Measurements from ENCODE around the gene STAT3. TPM values are rescaled to one million over a fixed set of nuclear protein-coding genes. Genes with fewer than 3 reads are reported as not detected.
A peak's percentile ranks its signal among the peaks of the same experiment; 100 is the strongest.
"Not testable (repeated sequence)": the region's sequence is repeated elsewhere in the genome, so short reads cannot be mapped to it uniquely, and the experiment has no call there.

Gene STAT3
- total RNA-seq, 1 donor from 2014 or later: 80.0 TPM

GRCh38 chr17:42317967-42318366, 70.3 kb downstream of the STAT3 start:
- DNase-seq (ENCODE audit: low read depth in 2 of 2): not testable (repeated sequence)

DNA sequence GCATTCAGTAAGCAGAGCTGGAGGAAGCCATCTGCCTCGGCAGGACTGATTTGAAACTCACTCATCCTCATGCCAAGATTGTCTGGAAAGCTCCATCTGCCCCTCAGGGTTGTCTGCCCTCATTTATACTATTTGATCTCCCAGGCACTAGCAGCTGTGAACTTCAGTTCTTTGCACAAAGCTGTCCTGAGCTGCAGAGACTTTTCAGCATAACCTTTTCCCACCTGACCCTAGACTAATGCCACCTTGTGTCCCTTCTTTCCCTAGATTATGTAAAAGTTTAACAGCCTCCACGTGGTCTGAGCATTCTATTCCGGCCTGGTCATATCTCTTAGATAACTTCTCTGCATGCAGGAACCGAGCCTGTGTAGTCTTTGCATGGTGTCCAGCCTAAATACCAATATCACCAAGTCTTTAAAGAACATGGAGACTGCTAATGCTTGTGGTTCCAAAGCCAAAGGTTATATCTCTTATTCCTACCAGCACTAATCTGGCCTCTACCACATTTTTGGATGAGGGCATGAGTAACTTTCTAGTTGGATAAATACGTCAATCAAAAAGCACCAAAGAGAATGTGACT, 70.9 kb downstream of the STAT3 start:
- no peak for DNase-seq (ENCODE audit: low read depth in 2 of 2)

DNA sequence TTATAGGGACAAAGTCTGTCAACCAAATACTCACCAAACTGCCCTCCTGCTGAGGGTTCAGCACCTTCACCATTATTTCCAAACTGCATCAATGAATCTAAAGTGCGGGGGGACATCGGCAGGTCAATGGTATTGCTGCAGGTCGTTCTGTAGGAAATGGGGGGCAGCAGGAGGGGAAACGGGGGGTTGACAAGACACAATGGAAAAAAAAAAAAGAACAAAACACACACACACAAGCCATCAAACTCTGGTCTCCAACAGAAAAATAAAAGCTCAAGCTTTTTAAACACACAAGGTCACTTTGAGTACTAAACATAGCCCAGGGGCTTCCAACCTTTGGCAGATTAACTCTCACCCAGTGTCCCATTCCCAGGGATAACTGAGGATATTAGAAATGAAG, 71.5 kb downstream of the STAT3 start:
- DNase-seq (ENCODE audit: low read depth in 2 of 2): no peak

- DNase-seq (ENCODE audit: low read depth in 2 of 2): no peak
These were observed 72.7 kb downstream of the STAT3 start for GRCh38 chr17:42315402-42316156.

- peak in 1 of 2 donors; percentile 13 for DNase-seq (ENCODE audit: low read depth in 2 of 2)
These were observed 74.3 kb downstream of the STAT3 start for GRCh38 chr17:42313773-42314566.

DNA sequence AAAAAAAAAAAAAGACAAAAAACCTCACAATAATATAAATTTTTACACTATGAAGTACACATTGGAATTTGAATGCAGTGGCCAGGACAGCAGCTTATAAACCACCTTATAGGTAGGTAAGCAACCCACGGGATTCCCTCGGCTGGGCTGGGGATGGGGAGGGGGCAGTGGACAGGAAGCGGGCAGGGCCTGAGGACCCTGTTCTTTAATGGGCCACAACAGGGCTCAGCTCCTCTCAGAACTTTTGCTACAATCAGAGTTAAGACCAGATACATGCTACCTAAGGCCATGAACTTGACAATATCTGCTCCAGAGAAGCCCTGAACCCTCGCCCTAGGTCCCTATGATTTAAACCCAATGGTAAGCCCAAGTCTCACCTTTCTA, 74.9 kb downstream of the STAT3 start:
- no peak for DNase-seq (ENCODE audit: low read depth in 2 of 2)

- peak; percentile 81 for DNase-seq (ENCODE audit: low read depth in 2 of 2)
These were observed 75.7 kb downstream of the STAT3 start for GRCh38 chr17:42312285-42313130.

DNA sequence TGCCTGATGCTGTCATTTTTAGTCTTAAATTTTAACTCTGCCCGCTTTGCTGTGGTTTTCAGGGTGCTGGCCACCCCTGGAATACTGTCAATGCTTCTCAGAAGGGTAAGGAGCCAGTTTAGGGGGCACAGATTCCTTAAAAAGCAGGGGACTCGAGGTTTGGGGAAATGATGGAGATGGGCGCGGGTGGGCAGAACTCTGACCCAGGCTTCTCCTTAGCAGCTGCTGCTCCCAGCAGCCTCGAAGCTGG, 76.3 kb downstream of the STAT3 start:
- no peak for DNase-seq (ENCODE audit: low read depth in 2 of 2)

GRCh38 chr17:42311240-42312034, 76.8 kb downstream of the STAT3 start:
- no peak for DNase-seq (ENCODE audit: low read depth in 2 of 2)

- no peak for DNase-seq (ENCODE audit: low read depth in 2 of 2)
These were observed 77.4 kb downstream of the STAT3 start for GRCh38 chr17:42310787-42311215.

- no peak for DNase-seq (ENCODE audit: low read depth in 2 of 2)
These were observed 78.1 kb downstream of the STAT3 start for GRCh38 chr17:42309986-42310786.

- DNase-seq (ENCODE audit: low read depth in 2 of 2): no peak
These were observed 79.1 kb downstream of the STAT3 start for GRCh38 chr17:42309142-42309541.

DNA sequence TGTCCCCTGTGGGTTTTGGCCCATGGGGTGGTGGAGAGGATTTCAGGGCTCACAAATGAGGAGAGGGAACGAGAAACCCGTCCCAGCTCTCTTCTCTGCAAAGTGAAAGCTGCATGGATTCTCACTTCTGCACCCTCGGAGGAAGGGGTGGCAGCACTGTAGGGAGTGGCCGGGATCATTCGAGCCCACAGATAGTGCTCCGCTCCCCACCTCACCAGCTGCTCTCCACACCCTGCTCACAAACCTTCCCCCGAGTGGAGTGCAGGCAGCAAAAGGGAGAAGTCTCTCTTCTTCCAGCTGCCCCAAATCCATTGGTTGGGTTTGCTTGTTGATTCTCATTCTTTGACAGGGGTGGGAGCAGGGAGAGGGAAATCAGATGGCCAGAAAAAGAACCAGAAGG, 79.8 kb downstream of the STAT3 start:
- DNase-seq (ENCODE audit: low read depth in 2 of 2): no peak

DNA sequence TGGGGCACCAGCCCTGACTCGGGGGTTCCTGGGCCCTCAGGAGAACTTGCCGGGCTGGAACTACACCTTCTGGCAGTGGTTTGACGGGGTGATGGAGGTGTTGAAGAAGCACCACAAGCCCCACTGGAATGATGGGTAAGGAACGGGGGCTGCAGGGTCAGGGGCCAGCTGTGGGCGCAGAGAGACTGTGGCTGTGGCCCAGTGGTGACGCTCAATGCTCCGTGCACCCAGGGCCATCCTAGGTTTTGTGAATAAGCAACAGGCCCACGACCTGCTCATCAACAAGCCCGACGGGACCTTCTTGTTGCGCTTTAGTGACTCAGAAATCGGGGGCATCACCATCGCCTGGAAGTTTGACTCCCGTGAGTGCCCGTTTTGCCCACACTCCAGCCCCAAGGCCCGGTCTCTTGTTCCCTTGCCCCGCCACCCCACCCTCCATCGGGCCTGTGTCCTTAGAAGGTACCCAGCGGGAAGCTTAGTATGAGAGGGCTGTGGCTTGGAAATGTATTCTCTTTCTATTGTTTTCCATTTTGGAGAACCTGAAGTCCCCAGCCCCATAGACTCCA, 80.8 kb downstream of the STAT3 start:
- no peak for DNase-seq (ENCODE audit: low read depth in 2 of 2)

GRCh38 chr17:42306385-42306667, 81.9 kb downstream of the STAT3 start:
- no peak for DNase-seq (ENCODE audit: low read depth in 2 of 2)

- no peak for DNase-seq (ENCODE audit: low read depth in 2 of 2)
These were observed 82.5 kb downstream of the STAT3 start for GRCh38 chr17:42305543-42306384.

DNA sequence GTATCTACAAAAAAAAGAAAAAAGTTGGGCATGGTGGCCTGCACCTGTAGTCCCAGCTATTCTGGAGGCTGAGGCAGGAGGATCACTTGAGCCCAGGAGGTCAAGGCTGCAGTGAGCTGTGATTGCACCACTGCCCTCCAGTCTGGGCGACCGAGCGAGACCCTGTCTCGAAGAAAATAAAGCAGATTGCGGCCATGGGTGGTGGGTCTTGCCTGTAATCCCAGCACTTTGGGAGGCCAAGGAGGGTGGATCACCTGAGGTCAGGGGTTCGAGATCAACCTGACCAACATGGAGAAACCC, 83.3 kb downstream of the STAT3 start:
- DNase-seq (ENCODE audit: low read depth in 2 of 2): not testable (repeated sequence)

DNA sequence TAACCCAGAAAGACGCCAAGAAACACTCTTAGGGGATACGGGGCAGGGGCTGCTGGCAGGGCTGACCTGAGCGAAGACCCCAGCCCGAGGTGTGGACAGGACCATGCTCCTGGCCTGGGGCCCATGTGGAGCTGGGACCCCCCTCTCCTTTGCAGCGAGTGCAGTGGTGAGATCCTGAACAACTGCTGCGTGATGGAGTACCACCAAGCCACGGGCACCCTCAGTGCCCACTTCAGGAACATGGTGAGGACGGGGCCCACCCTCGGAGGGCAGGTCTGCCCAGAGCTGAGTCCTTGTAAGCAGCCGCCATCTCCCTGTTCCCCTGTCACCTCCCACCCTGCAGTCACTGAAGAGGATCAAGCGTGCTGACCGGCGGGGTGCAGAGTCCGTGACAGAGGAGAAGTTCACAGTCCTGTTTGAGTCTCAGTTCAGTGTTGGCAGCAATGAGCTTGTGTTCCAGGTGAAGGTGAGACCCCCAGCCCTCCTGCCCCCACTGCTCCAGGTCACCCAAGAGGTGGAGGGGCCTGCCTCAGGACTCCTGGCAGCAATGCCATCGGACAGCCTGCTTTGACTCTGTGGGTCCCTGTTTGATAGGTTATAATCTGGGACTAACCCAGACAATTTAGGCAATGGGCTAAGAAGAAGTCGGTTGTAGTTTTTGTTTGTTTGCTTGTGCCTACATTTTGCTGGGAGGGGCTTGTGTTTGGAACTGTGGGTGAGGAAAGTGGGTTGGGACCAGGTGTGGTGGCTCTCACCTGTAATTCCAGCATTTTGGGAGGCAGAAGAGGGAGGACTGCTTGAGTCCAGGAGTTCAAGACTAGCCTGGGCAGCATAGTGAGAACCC, 83.8 kb downstream of the STAT3 start:
- no peak for DNase-seq (ENCODE audit: low read depth in 2 of 2)

DNA sequence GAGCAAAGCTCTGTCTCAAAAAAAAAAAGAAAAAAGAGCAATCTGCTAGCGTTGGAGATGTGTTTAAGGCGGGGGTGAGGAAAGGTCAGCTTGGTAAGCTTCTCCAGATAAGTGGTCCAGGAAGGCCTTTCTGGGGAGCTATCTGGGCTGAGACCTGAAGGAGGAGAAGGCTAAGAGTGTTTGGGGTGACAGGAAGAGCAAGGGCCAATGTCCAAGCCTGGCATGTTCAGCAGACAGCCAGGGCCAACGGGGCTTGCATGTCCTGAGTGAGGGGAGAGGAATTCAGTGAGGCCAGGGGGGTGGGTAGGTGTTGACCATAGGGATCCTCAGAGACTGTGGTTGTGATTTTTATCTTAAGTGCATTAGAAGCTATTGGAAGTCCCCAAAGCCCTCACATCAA, 84.5 kb downstream of the STAT3 start:
- no peak for DNase-seq (ENCODE audit: low read depth in 2 of 2)
